Right lobe of liver (tissue), 4 donors: ENCODE measurements around the gene GTF3C2.

Source experiments
- POLR2A ChIP-seq: fragments of 450-650 bp; IDR thresholded peaks from one replicate; pipeline ENCODE4 v1.6.1; 2017; ENCODE audit warnings: antibody characterized with exemption, mild to moderate bottlenecking
- TF ChIP-seq, protein P1 (sequence below), 4 donors: fragments of 200-600 bp in 3 of 4; fragments of 450-650 bp in 1 of 4; IDR thresholded peaks; one replicate each; pipeline versions ENCODE4 v1.5.1 to v1.8.0; 2016 to 2022; ENCODE audit warnings: antibody characterized with exemption in 4 of 4, mild to moderate bottlenecking in 2 of 4
- donor health status: DM: no; HTN: no; CAD: no.
- donor health status: DM: no; HTN: no; CAD: no.
- donor health status: DM: no; HTN: yes; CAD: no.

DNA sequence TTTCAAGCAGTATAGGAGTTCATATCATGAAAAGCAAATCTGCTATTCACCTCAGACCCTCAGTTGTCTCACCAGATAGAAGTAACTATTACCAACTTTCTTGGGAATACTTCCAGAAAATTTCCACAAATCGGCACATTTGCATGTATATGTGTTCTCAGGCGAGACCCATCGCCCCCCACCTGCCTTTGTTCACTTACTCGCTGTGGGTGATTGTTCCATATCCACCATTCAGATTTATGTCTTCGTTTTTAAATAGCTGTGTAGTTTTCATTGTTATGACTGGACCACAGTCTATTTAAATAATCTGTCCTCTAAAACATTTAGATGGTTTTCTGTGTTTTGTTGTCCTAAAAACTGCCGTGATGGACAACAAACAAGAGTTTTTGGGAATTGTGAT lies 71.1 kb downstream of the GTF3C2 start:
- TF ChIP-seq, protein P1, sequence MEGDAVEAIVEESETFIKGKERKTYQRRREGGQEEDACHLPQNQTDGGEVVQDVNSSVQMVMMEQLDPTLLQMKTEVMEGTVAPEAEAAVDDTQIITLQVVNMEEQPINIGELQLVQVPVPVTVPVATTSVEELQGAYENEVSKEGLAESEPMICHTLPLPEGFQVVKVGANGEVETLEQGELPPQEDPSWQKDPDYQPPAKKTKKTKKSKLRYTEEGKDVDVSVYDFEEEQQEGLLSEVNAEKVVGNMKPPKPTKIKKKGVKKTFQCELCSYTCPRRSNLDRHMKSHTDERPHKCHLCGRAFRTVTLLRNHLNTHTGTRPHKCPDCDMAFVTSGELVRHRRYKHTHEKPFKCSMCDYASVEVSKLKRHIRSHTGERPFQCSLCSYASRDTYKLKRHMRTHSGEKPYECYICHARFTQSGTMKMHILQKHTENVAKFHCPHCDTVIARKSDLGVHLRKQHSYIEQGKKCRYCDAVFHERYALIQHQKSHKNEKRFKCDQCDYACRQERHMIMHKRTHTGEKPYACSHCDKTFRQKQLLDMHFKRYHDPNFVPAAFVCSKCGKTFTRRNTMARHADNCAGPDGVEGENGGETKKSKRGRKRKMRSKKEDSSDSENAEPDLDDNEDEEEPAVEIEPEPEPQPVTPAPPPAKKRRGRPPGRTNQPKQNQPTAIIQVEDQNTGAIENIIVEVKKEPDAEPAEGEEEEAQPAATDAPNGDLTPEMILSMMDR (IDR thresholded peaks at IDR 0.05): no peak
- TF ChIP-seq POLR2A: no peak
